ENCODE data around the gene LGALSL.
A peak's percentile ranks its signal among the peaks of the same experiment; 100 is the strongest.

The LGALSL gene

DNA sequence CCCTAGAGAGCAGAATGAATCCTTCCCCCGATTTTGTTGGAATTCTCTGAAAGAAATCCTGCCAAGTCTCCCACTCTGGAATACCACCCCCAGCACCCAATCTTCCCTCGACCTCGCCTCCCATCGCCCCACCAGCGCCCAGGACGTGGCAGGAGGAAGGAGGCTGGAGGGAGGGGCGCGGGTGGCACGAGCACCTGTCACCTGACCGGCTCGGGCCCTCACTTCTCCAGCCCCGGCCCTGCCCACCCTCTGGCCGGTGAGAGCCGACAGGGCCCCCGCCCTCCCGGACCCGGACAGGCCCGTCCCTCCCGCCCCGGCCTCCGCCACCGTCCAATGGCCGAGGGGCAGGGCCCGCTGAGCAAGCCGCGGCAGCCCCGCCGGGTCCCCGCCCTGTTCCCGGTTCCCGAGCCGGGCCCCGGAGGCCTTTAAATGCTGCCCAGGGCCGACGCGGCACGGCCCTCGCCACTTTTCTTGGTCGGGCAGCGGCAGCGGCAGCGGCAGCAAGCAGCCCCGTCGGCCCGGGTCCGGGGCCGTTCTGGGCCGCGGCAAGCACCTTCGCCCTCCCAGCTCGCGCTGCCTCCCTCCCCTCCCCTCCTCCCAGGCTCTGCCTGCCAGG, at the start of gene LGALSL:
LGALSL (plus strand) TSS at position 393 of the 616 bp plus-strand sequence. CDS start 384 bp downstream, outside the sequence.
- TF ChIP-seq ZNF274 (IDR thresholded peaks at IDR 0.05; ENCODE audit: low read depth, low read length) (no peak), YY1 (IDR thresholded peaks at IDR 0.05; ENCODE audit: insufficient read depth, insufficient read length) (no peak), SUZ12 (IDR thresholded peaks at IDR 0.05; ENCODE audit: extremely low read depth, insufficient read depth, insufficient read length) (no peak)

DNA sequence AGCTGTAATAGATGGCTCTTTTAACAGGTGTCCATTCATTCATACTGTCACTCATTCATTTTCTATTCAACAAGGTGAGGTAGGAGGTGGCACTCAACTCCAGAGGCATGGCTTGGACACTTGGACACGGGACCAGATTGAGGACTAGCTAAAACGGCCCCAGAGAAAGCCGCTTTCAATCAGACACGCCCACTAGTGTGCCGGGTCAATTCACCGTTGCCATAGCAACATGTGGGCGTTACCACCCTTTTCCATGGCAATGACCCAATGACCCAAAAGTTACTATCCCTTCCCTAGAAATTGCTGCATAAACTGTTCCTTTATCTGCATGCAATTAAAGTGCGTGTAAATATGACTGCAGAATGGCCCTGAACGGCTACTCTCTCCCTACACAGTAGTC, 49.2 kb upstream of the LGALSL start:
- Histone ChIP-seq H3K9me3 (ENCODE audit: insufficient read depth, low read length) (no peaks in the 10 kb centered on the region), H3K4me1 (ENCODE audit: insufficient read depth, insufficient read length) (peaks cover 3% of the 10 kb centered on the region), H3K9ac (ENCODE audit: insufficient read length, low read depth) (no peak overlapping the region), H3K27me3 (ENCODE audit: insufficient read depth, insufficient read length) (no peaks in the 10 kb centered on the region), H3K36me3 (ENCODE audit: insufficient read depth, insufficient read length, low read length) (no peaks in the 10 kb centered on the region), H3K4me3 (ENCODE audit: insufficient read length, low read depth) (no peak overlapping the region)
- DNase-seq (ENCODE audit: low read depth, low spot score): no peak
- TF ChIP-seq SUZ12 (IDR thresholded peaks at IDR 0.05; ENCODE audit: extremely low read depth, insufficient read depth, insufficient read length): no peak
- no peak for TF ChIP-seq ZNF274 (IDR thresholded peaks at IDR 0.05; ENCODE audit: low read depth, low read length)
- TF ChIP-seq YY1 (IDR thresholded peaks at IDR 0.05; ENCODE audit: insufficient read depth, insufficient read length): no peak

More for the DNA sequence above, at the start of gene LGALSL:
- Histone ChIP-seq H3K4me3 (ENCODE audit: insufficient read length, low read depth) (peak within 1 kb of the TSS; percentile 71), H3K4me1 (ENCODE audit: insufficient read depth, insufficient read length) (peaks cover 1% of the 10 kb centered on the region), H3K9ac (ENCODE audit: insufficient read length, low read depth) (peak within 1 kb of the TSS; percentile 85), H3K27me3 (ENCODE audit: insufficient read depth, insufficient read length) (no peaks in the 10 kb centered on the region), H3K36me3 (ENCODE audit: insufficient read depth, insufficient read length, low read length) (peaks cover 27% of the 10 kb centered on the region), H3K9me3 (ENCODE audit: insufficient read depth, low read length) (no peaks in the 10 kb centered on the region)
- peak; percentile 64 for DNase-seq (ENCODE audit: low read depth, low spot score)

DNA sequence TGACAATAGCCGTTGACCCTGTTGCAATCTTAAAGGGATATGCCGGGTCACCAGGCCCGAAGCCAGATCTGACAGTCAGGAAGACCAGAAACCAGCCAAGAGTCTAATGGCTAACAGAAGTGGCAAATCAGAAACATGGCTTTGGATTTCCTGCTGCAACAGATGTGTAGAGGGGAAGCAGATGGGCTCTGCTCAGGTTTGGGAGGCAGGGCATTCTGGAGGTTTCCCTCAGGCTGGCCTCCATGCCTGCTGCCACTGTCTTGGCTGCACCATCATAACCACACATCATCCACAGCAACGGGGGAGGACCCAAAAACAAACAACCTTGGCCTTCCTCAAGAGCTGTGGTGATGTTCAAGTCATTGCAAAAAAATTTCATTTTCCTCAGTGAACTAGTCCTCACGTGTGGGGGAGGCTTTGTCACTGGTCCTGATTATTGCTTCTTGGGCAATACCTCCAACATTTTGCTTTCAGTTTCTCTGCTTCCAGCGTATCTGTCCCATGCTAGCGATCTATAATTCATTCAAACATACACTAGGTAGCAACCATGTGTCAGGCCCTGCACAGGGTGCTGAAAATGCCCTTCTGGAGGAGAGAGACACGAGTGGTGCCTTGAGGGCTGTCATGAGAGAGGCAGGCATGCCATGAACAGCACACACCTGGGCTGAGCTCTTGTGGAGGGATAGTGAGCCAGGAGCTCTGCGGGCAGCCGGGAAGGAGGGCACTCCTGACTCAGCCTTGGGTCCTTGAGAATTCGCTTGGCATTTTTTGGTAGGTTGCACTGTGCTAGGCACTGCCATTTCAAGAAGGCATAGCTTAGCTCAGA, 48.2 kb upstream of the LGALSL start:
- Histone ChIP-seq H3K9ac (ENCODE audit: insufficient read length, low read depth) (no peak overlapping the region), H3K36me3 (ENCODE audit: insufficient read depth, insufficient read length, low read length) (no peaks in the 10 kb centered on the region), H3K27me3 (ENCODE audit: insufficient read depth, insufficient read length) (no peaks in the 10 kb centered on the region), H3K4me3 (ENCODE audit: insufficient read length, low read depth) (no peak overlapping the region), H3K4me1 (ENCODE audit: insufficient read depth, insufficient read length) (peaks cover 3% of the 10 kb centered on the region), H3K9me3 (ENCODE audit: insufficient read depth, low read length) (no peaks in the 10 kb centered on the region)
- no peak for DNase-seq (ENCODE audit: low read depth, low spot score)
- TF ChIP-seq YY1 (IDR thresholded peaks at IDR 0.05; ENCODE audit: insufficient read depth, insufficient read length) (no peak), ZNF274 (IDR thresholded peaks at IDR 0.05; ENCODE audit: low read depth, low read length) (no peak), SUZ12 (IDR thresholded peaks at IDR 0.05; ENCODE audit: extremely low read depth, insufficient read depth, insufficient read length) (no peak)

DNA sequence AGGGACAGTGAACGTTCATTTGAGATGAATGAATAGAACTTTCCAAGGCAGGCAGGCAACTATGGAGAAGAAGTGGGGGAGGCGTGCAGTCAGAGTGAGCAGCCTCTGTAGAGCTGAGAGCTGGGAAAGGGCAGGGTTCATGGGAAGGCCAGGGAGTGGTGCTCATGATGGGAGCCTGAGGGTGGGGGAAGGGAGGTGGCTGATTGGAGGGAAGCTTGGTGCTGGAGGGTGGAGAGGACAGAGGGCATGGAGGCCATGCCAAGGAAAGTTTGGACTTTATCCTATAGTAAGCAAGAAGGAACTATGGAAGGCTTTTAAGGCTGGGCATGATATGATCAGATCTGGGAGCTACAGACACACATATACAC, 47.6 kb upstream of the LGALSL start:
- no peak for DNase-seq (ENCODE audit: low read depth, low spot score)
- Histone ChIP-seq H3K27me3 (ENCODE audit: insufficient read depth, insufficient read length) (no peaks in the 10 kb centered on the region), H3K9ac (ENCODE audit: insufficient read length, low read depth) (no peak overlapping the region), H3K9me3 (ENCODE audit: insufficient read depth, low read length) (no peaks in the 10 kb centered on the region), H3K4me1 (ENCODE audit: insufficient read depth, insufficient read length) (no peaks in the 10 kb centered on the region), H3K4me3 (ENCODE audit: insufficient read length, low read depth) (no peak overlapping the region), H3K36me3 (ENCODE audit: insufficient read depth, insufficient read length, low read length) (no peaks in the 10 kb centered on the region)
- TF ChIP-seq YY1 (IDR thresholded peaks at IDR 0.05; ENCODE audit: insufficient read depth, insufficient read length): no peak
- no peak for TF ChIP-seq SUZ12 (IDR thresholded peaks at IDR 0.05; ENCODE audit: extremely low read depth, insufficient read depth, insufficient read length)
- no peak for TF ChIP-seq ZNF274 (IDR thresholded peaks at IDR 0.05; ENCODE audit: low read depth, low read length)

DNA sequence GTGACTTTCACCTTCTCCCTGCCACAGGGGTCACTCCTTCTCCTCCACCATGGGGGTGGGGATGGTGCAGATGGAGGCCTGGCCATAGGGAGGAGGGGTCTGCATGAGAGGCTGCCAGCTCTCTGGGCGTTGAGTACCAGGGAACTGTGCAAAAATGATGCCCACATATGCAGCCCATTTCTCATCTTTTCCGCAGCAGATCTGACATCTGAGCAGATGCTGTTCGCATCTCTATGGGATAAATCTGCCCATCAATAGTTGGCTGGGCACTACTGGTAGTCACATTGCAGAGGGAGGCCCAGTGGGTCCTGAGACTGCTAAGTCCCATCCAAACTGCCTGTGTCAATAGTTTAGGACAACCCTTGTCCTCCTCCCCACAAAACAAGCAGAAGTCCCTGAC, 45.9 kb upstream of the LGALSL start:
- Histone ChIP-seq H3K27me3 (ENCODE audit: insufficient read depth, insufficient read length) (no peaks in the 10 kb centered on the region), H3K9me3 (ENCODE audit: insufficient read depth, low read length) (no peaks in the 10 kb centered on the region), H3K4me3 (ENCODE audit: insufficient read length, low read depth) (no peak overlapping the region), H3K4me1 (ENCODE audit: insufficient read depth, insufficient read length) (no peaks in the 10 kb centered on the region), H3K9ac (ENCODE audit: insufficient read length, low read depth) (no peak overlapping the region), H3K36me3 (ENCODE audit: insufficient read depth, insufficient read length, low read length) (no peaks in the 10 kb centered on the region)
- TF ChIP-seq SUZ12 (IDR thresholded peaks at IDR 0.05; ENCODE audit: extremely low read depth, insufficient read depth, insufficient read length) (no peak), ZNF274 (IDR thresholded peaks at IDR 0.05; ENCODE audit: low read depth, low read length) (no peak), YY1 (IDR thresholded peaks at IDR 0.05; ENCODE audit: insufficient read depth, insufficient read length) (no peak)
- no peak for DNase-seq (ENCODE audit: low read depth, low spot score)

DNA sequence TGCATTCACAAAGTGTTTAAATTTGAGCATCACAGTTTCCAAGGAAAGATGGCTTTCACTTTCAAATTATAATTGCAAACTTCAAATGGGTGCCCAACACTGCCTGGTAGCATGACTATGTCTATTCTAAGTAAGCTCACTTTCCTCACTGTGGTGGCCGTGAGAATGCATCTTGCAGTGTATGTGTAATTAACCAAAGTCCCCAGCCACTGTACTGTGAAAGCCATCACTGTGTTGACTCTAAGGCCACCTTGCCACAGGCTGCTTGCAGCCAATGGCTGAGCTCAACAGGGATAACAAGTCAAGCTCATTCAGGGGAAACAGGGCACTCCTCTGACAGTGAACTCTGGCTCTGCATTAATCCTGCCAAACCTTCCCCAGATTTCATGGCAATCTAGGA, 43.3 kb upstream of the LGALSL start:
- no peak for TF ChIP-seq YY1 (IDR thresholded peaks at IDR 0.05; ENCODE audit: insufficient read depth, insufficient read length)
- TF ChIP-seq SUZ12 (IDR thresholded peaks at IDR 0.05; ENCODE audit: extremely low read depth, insufficient read depth, insufficient read length): no peak
- no peak for TF ChIP-seq ZNF274 (IDR thresholded peaks at IDR 0.05; ENCODE audit: low read depth, low read length)
- Histone ChIP-seq H3K9ac (ENCODE audit: insufficient read length, low read depth) (no peak overlapping the region), H3K4me1 (ENCODE audit: insufficient read depth, insufficient read length) (no peaks in the 10 kb centered on the region), H3K9me3 (ENCODE audit: insufficient read depth, low read length) (no peaks in the 10 kb centered on the region), H3K36me3 (ENCODE audit: insufficient read depth, insufficient read length, low read length) (no peaks in the 10 kb centered on the region), H3K27me3 (ENCODE audit: insufficient read depth, insufficient read length) (no peaks in the 10 kb centered on the region), H3K4me3 (ENCODE audit: insufficient read length, low read depth) (no peak overlapping the region)
- DNase-seq (ENCODE audit: low read depth, low spot score): no peak

DNA sequence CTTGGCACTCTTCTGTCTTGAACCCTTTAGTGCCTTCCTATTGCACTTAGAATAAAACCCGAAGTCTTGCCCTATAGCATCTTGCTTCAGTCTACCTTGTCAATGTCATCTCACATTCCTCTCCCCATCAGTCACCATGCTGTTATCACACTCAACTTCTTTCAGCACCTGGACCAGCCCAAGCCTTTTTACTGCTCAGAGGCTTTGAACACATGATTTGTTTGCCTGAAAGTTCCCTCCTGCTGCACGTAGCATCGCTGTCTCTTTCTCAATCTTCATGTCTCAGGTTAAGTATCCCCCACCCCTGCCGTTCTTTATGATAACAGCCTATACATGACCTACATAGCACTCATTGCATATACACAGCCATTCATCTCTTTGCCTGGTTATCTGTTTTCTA, 41.3 kb upstream of the LGALSL start:
- Histone ChIP-seq H3K27me3 (ENCODE audit: insufficient read depth, insufficient read length) (no peaks in the 10 kb centered on the region), H3K9ac (ENCODE audit: insufficient read length, low read depth) (no peak overlapping the region), H3K9me3 (ENCODE audit: insufficient read depth, low read length) (no peaks in the 10 kb centered on the region), H3K36me3 (ENCODE audit: insufficient read depth, insufficient read length, low read length) (no peaks in the 10 kb centered on the region), H3K4me1 (ENCODE audit: insufficient read depth, insufficient read length) (no peaks in the 10 kb centered on the region), H3K4me3 (ENCODE audit: insufficient read length, low read depth) (no peak overlapping the region)
- DNase-seq (ENCODE audit: low read depth, low spot score): no peak
- no peak for TF ChIP-seq SUZ12 (IDR thresholded peaks at IDR 0.05; ENCODE audit: extremely low read depth, insufficient read depth, insufficient read length)
- TF ChIP-seq ZNF274 (IDR thresholded peaks at IDR 0.05; ENCODE audit: low read depth, low read length): no peak
- TF ChIP-seq YY1 (IDR thresholded peaks at IDR 0.05; ENCODE audit: insufficient read depth, insufficient read length): no peak
